HepG2 (cell line): ENCODE results near the gene SEMA3F. TPM values are rescaled to one million over a fixed set of nuclear protein-coding genes. Genes with fewer than 3 reads are reported as not detected.

Source experiments
- AFF4 ChIP-seq: sonication (generic); formaldehyde crosslinking; IDR thresholded peaks from 2 replicates; pipeline ENCODE4 v1.4.0; 2020; ENCODE audit warnings: missing genetic modification reagents
- AHR ChIP-seq: IDR thresholded peaks from 2 replicates; pipeline ENCODE4 v1.6.1; 2018; ENCODE audit warnings: missing genetic modification reagents, missing compliant biosample characterization
- CCAR2 ChIP-seq: fragments of 200-400 bp; formaldehyde crosslinking; optimal IDR thresholded peaks from 2 replicates; pipeline ENCODE3; 2018; ENCODE audit warnings: low read depth, mild to moderate bottlenecking, low read length, moderate library complexity
- DDIT3 ChIP-seq: sonication (generic); formaldehyde crosslinking; IDR thresholded peaks from 2 replicates; pipeline ENCODE4 v1.4.0; 2020; ENCODE audit warnings: mild to moderate bottlenecking, missing genetic modification reagents
- HNRNPLL ChIP-seq: fragments of 200-400 bp; formaldehyde crosslinking; IDR thresholded peaks from 2 replicates; pipeline ENCODE4 v1.6.1; 2017; ENCODE audit warnings: mild to moderate bottlenecking, low read depth, low read length; ENCODE audit not compliant: poor library complexity, severe bottlenecking
- IKZF4 ChIP-seq: sonication (generic); formaldehyde crosslinking; IDR thresholded peaks from 2 replicates; pipeline ENCODE4 v1.5.1; 2020; ENCODE audit warnings: borderline replicate concordance, mild to moderate bottlenecking, low read depth, missing genetic modification reagents; ENCODE audit errors: not compliant biosample characterization
- MAZ ChIP-seq, 2 experiments: sonication (generic) in 1 of 2; formaldehyde crosslinking in 1 of 2; IDR thresholded peaks; 2 replicates each; pipeline versions ENCODE4 v1.5.0 to v1.6.1; 2012 to 2020; ENCODE audit warnings: low read depth in 2 of 2, mild to moderate bottlenecking in 2 of 2, borderline replicate concordance in 1 of 2, improper control_type of control experiment in 1 of 2, low read length in 1 of 2, missing genetic modification reagents in 1 of 2, moderate library complexity in 1 of 2
- MED1 ChIP-seq: sonication (generic); formaldehyde crosslinking; IDR thresholded peaks from 2 replicates; pipeline ENCODE4 v1.4.0; 2020; ENCODE audit warnings: missing genetic modification reagents
- NR0B2 ChIP-seq: sonication (generic); formaldehyde crosslinking; IDR thresholded peaks from 2 replicates; pipeline ENCODE4 v1.4.0; 2020; ENCODE audit warnings: mild to moderate bottlenecking, missing genetic modification reagents
- SOX5 ChIP-seq: IDR thresholded peaks from 2 replicates; pipeline ENCODE4 v1.6.1; 2016; ENCODE audit warnings: borderline replicate concordance
- TRAFD1 ChIP-seq: sonication (generic); formaldehyde crosslinking; IDR thresholded peaks from 2 replicates; pipeline ENCODE4 v1.5.1; 2020; ENCODE audit warnings: missing genetic modification reagents, mild to moderate bottlenecking, borderline replicate concordance
- ZMAT3 ChIP-seq: sonication (generic); formaldehyde crosslinking; conservative IDR thresholded peaks from 2 replicates; pipeline ENCODE4 v1.7.0; 2021; ENCODE audit warnings: missing genetic modification reagents
- ZNF143 ChIP-seq: sonication (generic); formaldehyde crosslinking; IDR thresholded peaks from 2 replicates; pipeline ENCODE4 v1.4.0; 2020; ENCODE audit warnings: missing genetic modification reagents
- ZNF20 ChIP-seq: sonication (generic); formaldehyde crosslinking; IDR thresholded peaks from 2 replicates; pipeline ENCODE4 v1.4.0; 2020; ENCODE audit warnings: mild to moderate bottlenecking, moderate library complexity, missing genetic modification reagents
- ZNF367 ChIP-seq: sonication (generic); formaldehyde crosslinking; IDR thresholded peaks from 2 replicates; pipeline ENCODE4 v1.4.0; 2020; ENCODE audit warnings: missing genetic modification reagents, borderline replicate concordance
- ZNF687 ChIP-seq: sonication (generic); formaldehyde crosslinking; IDR thresholded peaks from 2 replicates; pipeline ENCODE4 v1.5.1; 2020; ENCODE audit warnings: mild to moderate bottlenecking, missing genetic modification reagents, moderate library complexity
- ZNF781 ChIP-seq: sonication (generic); formaldehyde crosslinking; IDR thresholded peaks from 2 replicates; pipeline ENCODE4 v1.5.1; 2020; ENCODE audit warnings: borderline replicate concordance, mild to moderate bottlenecking, missing genetic modification reagents; ENCODE audit errors: not compliant biosample characterization
- polyA plus RNA-seq, 8 experiments: library from polyadenylated mRNA; depleted of rRNA in 3 of 8; stranded (reverse) in 7 of 8; unstranded in 1 of 8; fragments of >200 nt; fragmentation: Illumina TruSeq in 4 of 8; extraction: Trizol in 4 of 8; gene quantifications; 2 replicates each; pipeline versions ENCODE4 v1.2.1 to v1.2.3, GENCODE V29; 2011 to 2016; ENCODE audit warnings: low read depth in 4 of 8, missing spikeins in 1 of 8, mixed read lengths in 1 of 8; ENCODE audit not compliant: insufficient read depth in 1 of 8
- total RNA-seq, 5 experiments: library from RNA; depleted of rRNA; stranded (reverse); fragments of >200 nt; fragmentation: Illumina TruSeq; extraction: Trizol; gene quantifications; 2 replicates each; pipeline ENCODE4 v1.2.3, GENCODE V29; 2016; ENCODE audit warnings: low read depth in 1 of 5

SEMA3F gene
- total and polyA plus RNA-seq, 2 of the 13 experiments (the other 11 are each of a cell fraction or from before 2014, with no cell fraction given): 7.6 to 17.2 TPM

- TF ChIP-seq MED1 (CRISPR knock-in tag): no peak; the same call in 1 of the 2 replicates
- TF ChIP-seq ZMAT3: no peak
- peak; percentile 73 for TF ChIP-seq HNRNPLL
- no peak for TF ChIP-seq SOX5 (CRISPR knock-in tag)
- no peak for TF ChIP-seq CCAR2
- 0 out of 2 replicates have a peak, but pooled peaks have one; percentile 9 for TF ChIP-seq MAZ (IDR thresholded peaks at IDR 0.05; ENCODE audit: borderline replicate concordance, low read depth, low read length)
- TF ChIP-seq MAZ (CRISPR knock-in tag; IDR thresholded peaks at IDR 0.05; ENCODE audit: low read depth): peak; percentile 60
- no peak for TF ChIP-seq ZNF143
- no peak for TF ChIP-seq DDIT3 (CRISPR knock-in tag)
- peak; percentile 24 for TF ChIP-seq IKZF4 (CRISPR knock-in tag)
- TF ChIP-seq AFF4 (CRISPR knock-in tag): no peak
- TF ChIP-seq ZNF367 (CRISPR knock-in tag): no peak
- TF ChIP-seq NR0B2 (CRISPR knock-in tag): no peak
- peak; percentile 66 for TF ChIP-seq ZNF687
- no peak for TF ChIP-seq TRAFD1 (CRISPR knock-in tag)
- no peak for TF ChIP-seq ZNF781 (CRISPR knock-in tag)
- TF ChIP-seq AHR (CRISPR knock-in tag): no peak
- TF ChIP-seq ZNF20: no peak
Measured at GRCh38 chr3:50235716-50236483, 80.8 kb downstream of the SEMA3F start, which contains the start of gene GNAI2 (continued).
